Transverse colon (tissue), 4 donors: ENCODE data around the gene SIPA1L3. TPM values are rescaled to one million over a fixed set of nuclear protein-coding genes. Genes with fewer than 3 reads are reported as not detected.

ENCODE experiments used
- DNase-seq: peaks from one replicate; pipeline ENCODE4 v3.0.0-alpha.2; 2019
- H3K27ac ChIP-seq, 4 donors: fragments of 200-600 bp; sonication (generic); 2 replicates each; pipeline ENCODE4 v1.5.1; 2016 to 2018; ENCODE audit warnings: inconsistent platforms in 4 of 4
- H3K27me3 ChIP-seq: fragments of 200-600 bp; sonication (generic); 2 replicates; pipeline ENCODE4 v1.5.1; 2017; ENCODE audit warnings: inconsistent platforms
- H3K36me3 ChIP-seq, 4 donors: fragments of 200-600 bp; sonication (generic); 2 replicates each; pipeline ENCODE4 v1.5.1; 2017 to 2019; ENCODE audit warnings: inconsistent platforms in 4 of 4
- H3K4me1 ChIP-seq, 4 donors: fragments of 200-600 bp; sonication (generic); 2 replicates each; pipeline ENCODE4 v1.5.1; 2017 to 2020; ENCODE audit warnings: inconsistent platforms in 4 of 4
- H3K4me3 ChIP-seq, 4 donors: fragments of 200-600 bp; sonication (generic); 1 replicate in 1 of 4; 2 replicates in 3 of 4; pipeline versions ENCODE4 v1.5.1 to v1.6.1; 2017 to 2019; ENCODE audit warnings: inconsistent platforms in 4 of 4
- H3K9me3 ChIP-seq, 2 donors: fragments of 200-600 bp; sonication (generic); 2 replicates each; pipeline ENCODE4 v1.5.1; 2017 to 2019; ENCODE audit warnings: inconsistent platforms in 2 of 2
- CTCF ChIP-seq, 5 experiments: fragments of 200-600 bp in 3 of 5; fragments of 450-650 bp in 2 of 5; sonication (generic) in 3 of 5; IDR thresholded peaks; 1 replicate in 2 of 5; 2 replicates in 3 of 5; pipeline ENCODE4 v1.5.1; 2016 to 2017; ENCODE audit warnings: antibody characterized with exemption in 5 of 5, inconsistent platforms in 3 of 5, mild to moderate bottlenecking in 2 of 5, moderate library complexity in 1 of 5
- EP300 ChIP-seq: sonication (generic); formaldehyde crosslinking; IDR thresholded peaks from one replicate; pipeline ENCODE4 v1.6.1; 2017; ENCODE audit warnings: antibody characterized with exemption, low read depth
- POLR2A ChIP-seq: fragments of 450-650 bp; IDR thresholded peaks from one replicate; pipeline ENCODE4 v1.6.1; 2016; ENCODE audit warnings: antibody characterized with exemption, mild to moderate bottlenecking, moderate library complexity
- POLR2AphosphoS5 ChIP-seq, 3 donors: sonication (generic); formaldehyde crosslinking; IDR thresholded peaks; one replicate each; pipeline ENCODE4 v1.6.1; 2016; ENCODE audit warnings: antibody characterized with exemption in 3 of 3
- WGBS, 2 donors: methylation state at CpG; one replicate each; pipeline ENCODE4 v1.1.5; 2018; ENCODE audit warnings: low coverage in 1 of 2; 5-methylcytosine and 5-hydroxymethylcytosine counted together
- in situ Hi-C, 4 donors: fragments of 200-750 bp; cut with MboI; loops; one replicate each; pipeline versions ENCODE4 v1.15.0 to v1.15.1; 2017; ENCODE audit warnings: low sequenced_read_pairs in 3 of 4, low pct_ligation_motif_present in 1 of 4, low pct_unique_long_range_greater_than_20kb in 1 of 4
- intact Hi-C: fragments of 100-400 bp; cut with DNase I; formaldehyde crosslinking; loops from one replicate; pipeline ENCODE4 v1.15.1; 2023; ENCODE audit warnings: low total_unique reads
- total RNA-seq, 4 donors: library from RNA; depleted of rRNA; stranded (reverse); fragments of >200 nt; gene quantifications; one replicate each; pipeline ENCODE4 v1.1.0, GENCODE V29; 2016

The SIPA1L3 gene
- total RNA-seq, 4 donors from 2014 or later: 191 to 284 (median 231) TPM

- no peak for DNase-seq
- in situ Hi-C loops (no loop called here), intact Hi-C loops (no loop called here)
- Histone ChIP-seq H3K4me3 (no peak overlapping the region), H3K4me1 (no peaks in the 10 kb centered on the region), H3K27me3 (no peaks in the 10 kb centered on the region), H3K27ac (no peak overlapping the region), H3K36me3 (peaks cover 0 to 39% (median 18%) of the 10 kb centered on the region in 4 donors), H3K9me3 (no peaks in the 10 kb centered on the region)
- TF ChIP-seq EP300: no peak
- no peak for TF ChIP-seq POLR2A
- no peak for TF ChIP-seq CTCF (IDR thresholded peaks at IDR 0.05)
- no peak for TF ChIP-seq POLR2AphosphoS5 (IDR thresholded peaks at IDR 0.05)
- 92% methylated on average over 9 of the region's 9 CpGs; no CpG with 5 or more reads in 1 of the 2 donors for WGBS, 2 donors
These were observed 204.9 kb downstream of the SIPA1L3 start for GRCh38 chr19:38111898-38112297.

DNA sequence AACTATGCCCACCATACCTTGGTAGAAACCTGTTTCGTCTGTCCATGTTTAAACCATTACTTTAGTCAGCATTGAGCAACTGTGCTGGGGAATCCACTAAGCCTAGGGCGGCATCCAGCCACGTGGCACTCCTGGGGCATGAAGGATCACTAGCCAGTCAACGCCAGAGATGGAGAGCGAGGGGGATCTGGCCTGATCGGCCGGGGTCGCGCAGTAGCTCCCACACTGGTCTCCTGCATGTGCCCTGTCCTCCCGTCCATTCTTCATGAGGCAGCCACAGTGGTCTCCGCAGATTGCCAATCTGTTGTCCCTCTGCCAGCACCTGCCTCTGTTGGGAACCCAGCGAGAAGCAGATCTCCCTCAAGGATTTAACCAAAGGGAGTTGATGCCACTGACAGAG, 207.6 kb downstream of the SIPA1L3 start:
- Histone ChIP-seq H3K4me1 (no peaks in the 10 kb centered on the region), H3K27ac (no peak overlapping the region), H3K27me3 (no peaks in the 10 kb centered on the region), H3K4me3 (no peak overlapping the region), H3K9me3 (no peaks in the 10 kb centered on the region), H3K36me3 (peaks cover 0 to 35% (median 16%) of the 10 kb centered on the region in 4 donors)
- in situ Hi-C loops: no loop called here
- WGBS, 2 donors: 97 to 100% methylated on average over 1 to 12 of the region's 12 CpGs
- no peak for DNase-seq
- intact Hi-C loops: no loop called here
- TF ChIP-seq POLR2AphosphoS5 (IDR thresholded peaks at IDR 0.05) (no peak), EP300 (no peak), POLR2A (no peak), CTCF (IDR thresholded peaks at IDR 0.05) (no peak)

DNA sequence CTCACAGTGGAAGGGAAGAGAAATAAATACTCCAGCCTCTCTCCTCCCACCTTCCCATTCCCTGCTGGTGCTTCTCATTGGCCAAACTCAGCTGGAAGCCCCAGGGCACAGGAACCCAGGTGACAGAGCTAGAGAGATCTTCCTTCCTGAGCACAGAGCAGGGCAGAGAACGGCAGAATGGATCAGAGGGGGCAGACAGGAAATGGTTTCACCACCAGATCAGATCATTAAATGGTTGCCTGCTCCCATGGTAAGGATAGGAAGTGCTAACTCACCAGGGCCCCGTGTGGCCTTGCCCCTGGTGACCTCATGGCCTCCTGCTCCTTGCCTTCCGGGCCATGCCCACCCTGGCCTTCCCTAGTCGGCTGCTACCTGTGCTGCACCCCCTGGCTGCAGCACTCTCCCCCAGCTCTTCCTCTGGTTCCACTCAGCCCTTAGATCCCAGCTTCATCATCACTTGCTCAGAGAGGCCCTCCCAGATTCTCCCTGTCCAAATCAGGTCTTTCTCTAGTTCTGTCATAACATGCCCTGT, 208.3 kb downstream of the SIPA1L3 start:
- in situ Hi-C loops: no loop called here
- DNase-seq: no peak
- intact Hi-C loops: no loop called here
- TF ChIP-seq CTCF (IDR thresholded peaks at IDR 0.05) (no peak), POLR2A (no peak), EP300 (no peak), POLR2AphosphoS5 (IDR thresholded peaks at IDR 0.05) (no peak)
- no peak overlapping the region for H3K4me3 ChIP-seq
- no peaks in the 10 kb centered on the region for H3K4me1 ChIP-seq
- no peaks in the 10 kb centered on the region for H3K27me3 ChIP-seq
- H3K27ac ChIP-seq: no peak overlapping the region
- H3K36me3 ChIP-seq: peaks cover 0 to 39% (median 16%) of the 10 kb centered on the region in 4 donors
- no peaks in the 10 kb centered on the region for H3K9me3 ChIP-seq
- WGBS, 2 donors: 73% methylated on average over 4 of the region's 4 CpGs; no CpG with 5 or more reads in 1 of the 2 donors

DNA sequence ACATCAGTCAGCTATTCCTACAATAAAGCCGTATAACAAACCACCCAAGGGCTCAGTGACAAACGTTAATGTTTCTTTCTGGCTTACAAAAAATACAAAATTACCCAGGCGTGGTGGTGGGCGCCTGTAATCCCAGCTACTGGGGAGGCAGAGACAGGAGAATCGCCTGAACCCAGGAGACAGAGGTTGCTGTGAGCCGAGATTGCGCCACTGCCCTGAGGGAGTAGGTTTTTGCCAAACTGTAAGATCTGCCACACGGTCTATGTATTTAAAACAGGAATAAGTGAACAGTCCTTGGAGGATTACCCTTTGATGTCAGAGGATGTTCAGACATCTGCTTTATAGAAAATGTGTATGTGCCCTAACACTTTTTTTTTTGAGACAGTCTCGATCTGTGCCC, 211.2 kb downstream of the SIPA1L3 start:
- intact Hi-C loops (no loop called here), in situ Hi-C loops (no loop called here)
- WGBS, 2 donors: 83 to 86% methylated on average over 8 to 9 of the region's 9 CpGs
- Histone ChIP-seq H3K27ac (no peak overlapping the region), H3K9me3 (no peaks in the 10 kb centered on the region), H3K36me3 (peaks cover 0 to 50% (median 20%) of the 10 kb centered on the region in 4 donors), H3K27me3 (no peaks in the 10 kb centered on the region), H3K4me3 (no peak overlapping the region), H3K4me1 (no peaks in the 10 kb centered on the region)
- TF ChIP-seq POLR2A (no peak), EP300 (no peak), CTCF (IDR thresholded peaks at IDR 0.05) (no peak), POLR2AphosphoS5 (IDR thresholded peaks at IDR 0.05) (no peak)
- no peak for DNase-seq
